Upper lobe of right lung (tissue), 1 donor: Measurements from ENCODE around the gene KRTAP26-1. TPM values are rescaled to one million over a fixed set of nuclear protein-coding genes. Genes with fewer than 3 reads are reported as not detected.

Experiments used
- ATAC-seq: fragments of 200-7000 bp; cut with Tn5 transposase; one replicate; pipeline ENCODE4 v1.9.1; 2020; ENCODE audit warnings: mild to moderate bottlenecking, moderate library complexity
- DNase-seq: peaks from one replicate; pipeline ENCODE4 v3.0.0-alpha.2; 2020
- H3K27ac ChIP-seq: fragments of 200-600 bp; one replicate; pipeline ENCODE4 v1.8.0; 2022
- H3K27me3 ChIP-seq: fragments of 200-600 bp; one replicate; pipeline ENCODE4 v1.8.0; 2022; ENCODE audit warnings: mild to moderate bottlenecking
- H3K36me3 ChIP-seq: fragments of 200-600 bp; one replicate; pipeline ENCODE4 v1.8.0; 2022
- H3K4me1 ChIP-seq: fragments of 200-600 bp; one replicate; pipeline ENCODE4 v1.8.0; 2022
- H3K4me3 ChIP-seq: fragments of 200-600 bp; one replicate; pipeline ENCODE4 v1.8.0; 2022; ENCODE audit warnings: mild to moderate bottlenecking
- H3K9me3 ChIP-seq: fragments of 200-600 bp; one replicate; pipeline ENCODE4 v1.8.0; 2022
- CTCF ChIP-seq: fragments of 200-600 bp; IDR thresholded peaks from one replicate; pipeline ENCODE4 v1.8.0; 2022; ENCODE audit warnings: antibody characterized with exemption
- intact Hi-C: fragments of 100-400 bp; cut with DNase I; formaldehyde crosslinking; loops from one replicate; pipeline ENCODE4 v1.11.0; 2022
- total RNA-seq: library from RNA; stranded (reverse); fragmentation: NEBNext Ultra II Directional; extraction: Animal tissue kit (Norgen Biotek cat#: 25700); gene quantifications from one replicate; pipeline ENCODE4 v1.2.1, GENCODE V29; 2021
- donor health status: DM: no; HTN: yes; CAD: no; lungs with severe emphysema.

KRTAP26-1 gene
- total RNA-seq, 1 donor from 2014 or later: not detected

DNA sequence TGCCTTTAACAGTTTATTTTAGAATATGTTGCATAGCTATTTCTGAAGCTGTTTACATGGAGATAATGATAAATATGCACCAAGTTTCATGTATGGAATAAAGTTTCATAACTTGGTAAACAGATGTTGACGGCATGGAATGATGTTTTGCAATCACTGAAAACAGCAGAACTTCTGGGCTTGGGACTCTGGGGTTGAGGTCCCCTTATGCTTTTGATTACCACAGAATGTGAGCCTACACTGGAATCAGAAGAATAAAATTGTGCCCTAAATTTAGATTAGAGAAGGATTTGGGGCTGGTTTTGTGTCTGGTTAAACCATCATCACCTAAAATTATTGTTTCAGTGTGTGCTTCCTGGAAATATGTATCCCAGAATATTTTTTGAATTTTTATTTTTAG, 48.5 kb downstream of the KRTAP26-1 start:
- DNase-seq (no peak), ATAC-seq (no peak)
- intact Hi-C loops: no loop called here
- H3K4me1 ChIP-seq: no peaks in the 10 kb centered on the region
- H3K4me3 ChIP-seq: no peak overlapping the region
- no peaks in the 10 kb centered on the region for H3K36me3 ChIP-seq
- TF ChIP-seq CTCF: no peak
- H3K27me3 ChIP-seq: no peaks in the 10 kb centered on the region
- H3K27ac ChIP-seq: no peak overlapping the region
- H3K9me3 ChIP-seq: no peaks in the 10 kb centered on the region

DNA sequence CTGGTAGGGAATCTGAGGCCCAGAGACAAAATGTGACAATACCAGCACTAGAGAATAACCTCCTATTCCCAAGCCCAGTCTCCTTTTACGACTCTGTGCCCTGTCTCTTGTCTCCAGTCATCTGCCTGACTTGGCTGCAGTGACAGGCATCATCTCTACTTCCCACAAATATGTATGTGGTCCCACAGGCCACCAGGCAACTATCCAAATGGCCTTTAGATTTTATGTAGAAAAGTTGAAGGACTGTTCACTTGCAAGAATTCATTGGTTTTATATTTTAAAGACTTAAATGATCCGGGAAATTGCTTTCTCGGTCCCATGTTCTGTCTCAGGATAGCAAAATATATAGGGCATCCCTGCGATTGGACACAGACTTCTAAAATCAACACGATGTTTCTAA, 49.0 kb downstream of the KRTAP26-1 start:
- intact Hi-C loops: no loop called here
- Histone ChIP-seq H3K27ac (no peak overlapping the region), H3K4me1 (no peaks in the 10 kb centered on the region), H3K9me3 (no peaks in the 10 kb centered on the region), H3K27me3 (no peaks in the 10 kb centered on the region), H3K36me3 (no peaks in the 10 kb centered on the region), H3K4me3 (no peak overlapping the region)
- ATAC-seq: no peak
- DNase-seq: no peak
- TF ChIP-seq CTCF: no peak

DNA sequence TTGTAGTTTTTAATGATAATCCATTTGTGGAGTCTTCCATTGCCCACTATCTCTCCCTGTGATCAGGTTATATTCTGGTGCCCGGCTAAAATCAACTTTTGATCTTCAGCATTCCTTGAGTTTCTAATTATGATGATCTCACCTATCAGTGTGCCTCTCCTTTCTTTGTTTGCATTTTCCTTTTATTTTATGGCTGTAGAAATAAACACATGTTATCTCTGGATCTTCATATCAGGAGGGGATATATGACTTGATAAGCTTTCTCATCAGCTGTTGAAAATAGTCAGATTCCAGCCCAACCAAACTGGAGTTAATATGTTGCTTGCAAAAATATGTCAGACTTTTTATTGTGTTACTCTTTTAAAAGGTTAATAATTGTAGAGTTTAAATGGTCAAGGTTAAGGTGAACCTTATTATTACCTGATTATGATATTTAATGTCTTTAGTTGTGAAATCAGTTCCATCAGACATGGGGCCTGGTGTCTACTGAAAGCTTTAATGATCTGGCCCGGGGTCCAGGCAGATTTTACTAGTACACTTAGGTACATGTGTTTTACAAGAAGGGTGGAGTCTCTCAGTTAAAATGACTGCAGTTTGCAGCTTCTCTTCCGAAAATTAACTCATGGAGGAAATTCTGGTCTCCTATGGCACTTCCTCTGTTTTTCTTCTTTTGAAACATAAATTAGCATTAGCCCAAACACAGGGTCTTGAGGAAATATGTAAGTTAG, 50.1 kb downstream of the KRTAP26-1 start:
- ATAC-seq (no peak), DNase-seq (no peak)
- H3K27ac ChIP-seq: no peak overlapping the region
- no peak overlapping the region for H3K4me3 ChIP-seq
- no peaks in the 10 kb centered on the region for H3K36me3 ChIP-seq
- H3K9me3 ChIP-seq: no peaks in the 10 kb centered on the region
- intact Hi-C loops: no loop called here
- no peak for TF ChIP-seq CTCF
- no peaks in the 10 kb centered on the region for H3K27me3 ChIP-seq
- H3K4me1 ChIP-seq: no peaks in the 10 kb centered on the region

Other genes starting within 250 kb of the KRTAP26-1 start
- gene CLDN17, start 153.5 kb downstream of the KRTAP26-1 start, total RNA-seq: not detected
- gene CLDN8, start 104.2 kb downstream of the KRTAP26-1 start, total RNA-seq: not detected
- gene KRTAP24-1, start 37.4 kb downstream of the KRTAP26-1 start, total RNA-seq: not detected
- not detected for gene KRTAP25-1, start 30.8 kb downstream of the KRTAP26-1 start, total RNA-seq
- gene KRTAP27-1, start 17.4 kb upstream of the KRTAP26-1 start, total RNA-seq: not detected
- gene KRTAP23-1, start 28.3 kb upstream of the KRTAP26-1 start, total RNA-seq: not detected
- not detected for gene KRTAP13-2, start 52.0 kb upstream of the KRTAP26-1 start, total RNA-seq
- gene KRTAP13-1, start 75.7 kb upstream of the KRTAP26-1 start, total RNA-seq: not detected
- gene KRTAP13-3, start 105.6 kb upstream of the KRTAP26-1 start, total RNA-seq: not detected
- not detected for gene KRTAP13-4, start 109.9 kb upstream of the KRTAP26-1 start, total RNA-seq
- not detected for gene KRTAP15-1, start 120.0 kb upstream of the KRTAP26-1 start, total RNA-seq
- not detected for gene KRTAP19-1, start 160.1 kb upstream of the KRTAP26-1 start, total RNA-seq
- gene KRTAP19-2, start 167.1 kb upstream of the KRTAP26-1 start, total RNA-seq: not detected
- gene KRTAP19-3, start 171.7 kb upstream of the KRTAP26-1 start, total RNA-seq: not detected
- not detected for gene KRTAP19-4, start 176.8 kb upstream of the KRTAP26-1 start, total RNA-seq
- not detected for gene KRTAP19-5, start 181.8 kb upstream of the KRTAP26-1 start, total RNA-seq
- not detected for gene KRTAP19-6, start 221.5 kb upstream of the KRTAP26-1 start, total RNA-seq
- not detected for gene KRTAP19-7, start 241.0 kb upstream of the KRTAP26-1 start, total RNA-seq